Right renal pelvis (tissue), 4 donors: Measurements from ENCODE around the gene CDKN1B. TPM values are rescaled to one million over a fixed set of nuclear protein-coding genes. Genes with fewer than 3 reads are reported as not detected.

ENCODE experiments used
- DNase-seq, 4 donors: peaks; one replicate each; pipeline ENCODE4 v3.0.0-alpha.2; 2013; ENCODE audit warnings: low read depth in 4 of 4, low spot score in 3 of 4, missing footprints in 1 of 4
- polyA plus RNA-seq, 4 donors: library from polyadenylated mRNA; unstranded; fragments of 120-200 nt; gene quantifications; one replicate each; pipeline ENCODE4 v1.2.1, GENCODE V29; 2013; ENCODE audit not compliant: insufficient read length in 4 of 4

Gene CDKN1B
- polyA plus RNA-seq, 4 donors, result 69.3 to 83.4 (median 71.6) TPM

- no peak for DNase-seq
These were observed 30.9 kb downstream of the CDKN1B start for GRCh38 chr12:12748044-12748443.

- DNase-seq, result no peak
These were observed 32.3 kb downstream of the CDKN1B start for GRCh38 chr12:12749433-12749832.

GRCh38 chr12:12755923-12756322 is 38.8 kb downstream of the CDKN1B start:
- no peak for DNase-seq

- DNase-seq, result no peak
These were observed 40.0 kb downstream of the CDKN1B start for GRCh38 chr12:12757121-12757520.

DNA sequence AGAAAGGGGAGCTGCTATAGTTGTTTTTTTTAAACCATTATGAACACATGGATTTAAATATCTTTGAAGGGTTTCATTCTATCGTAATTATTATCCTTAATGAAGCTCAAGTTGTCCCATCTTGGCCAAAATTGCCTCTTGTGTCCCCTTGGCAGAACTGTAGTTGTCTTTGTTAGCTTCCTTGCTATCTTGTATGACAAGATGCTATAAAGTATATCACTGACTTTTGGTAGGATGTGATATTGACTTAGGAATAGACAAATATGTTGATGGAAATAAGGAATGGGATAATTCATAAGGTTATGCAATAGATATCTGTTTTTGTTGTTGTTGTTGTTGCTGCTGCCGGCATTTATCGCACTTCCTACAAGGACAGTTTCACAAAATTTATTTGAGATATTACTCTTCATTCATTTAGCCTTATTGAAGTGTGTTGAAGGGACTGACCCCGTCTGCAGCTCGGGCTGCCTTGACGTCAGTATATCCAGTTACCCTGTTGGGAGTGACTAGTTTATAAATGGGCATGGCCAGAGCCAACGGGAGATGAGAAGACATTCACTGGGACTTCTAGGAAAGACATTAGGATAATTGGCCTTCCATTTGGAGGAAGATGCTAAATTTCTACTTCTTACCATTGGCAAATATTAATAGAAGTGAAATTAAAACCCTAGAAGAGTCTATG is 42.2 kb downstream of the CDKN1B start:
- DNase-seq, result no peak

GRCh38 chr12:12764824-12765223 is 47.7 kb downstream of the CDKN1B start:
- DNase-seq, result no peak

- DNase-seq, result no peak
These were observed 53.1 kb downstream of the CDKN1B start for GRCh38 chr12:12770262-12770661.

Other genes starting within 250 kb of the CDKN1B start
- 10 to 100 TPM; 25.1 to 28.7 (median 26.0) TPM for gene DUSP16, start 154.5 kb upstream of the CDKN1B start, polyA plus RNA-seq
- gene CREBL2, start 105.5 kb upstream of the CDKN1B start, polyA plus RNA-seq, result 10 to 100 TPM; 36.0 to 42.3 (median 39.0) TPM
- gene GPR19, start 21.2 kb upstream of the CDKN1B start, polyA plus RNA-seq, result 1 to 10 TPM; 1.4 to 2.3 (median 1.5) TPM
- 10 to 100 TPM in 3 of 4 donors, 1 to 10 TPM in 1; 9.3 to 15.6 (median 11.4) TPM for gene APOLD1, start 68.3 kb downstream of the CDKN1B start, polyA plus RNA-seq
- gene DDX47, start 96.0 kb downstream of the CDKN1B start, polyA plus RNA-seq, result 10 to 100 TPM; 72.8 to 81.5 (median 78.4) TPM
- 10 to 100 TPM in 1 of 4 donors, 1 to 10 TPM in 3; 8.4 to 10.5 (median 9.7) TPM for gene GPRC5A, start 174.2 kb downstream of the CDKN1B start, polyA plus RNA-seq
- 1 to 10 TPM in 1 of 4 donors, under 1 TPM in 3; 0.37 to 1.0 (median 0.63) TPM for gene GPRC5D, start 234.8 kb downstream of the CDKN1B start, polyA plus RNA-seq